MCF 10A (cell line): ENCODE results near the gene DMKN. TPM values are rescaled to one million over a fixed set of nuclear protein-coding genes. Genes with fewer than 3 reads are reported as not detected.

Experiments
- BruUV-seq: library from RNA; stranded (reverse); fragments of 400-500 nt; replicated peaks from 2 replicates; lab custom pipeline; 2021; lab: Mats Ljungman, UMichigan
- CTCF ChIA-PET: fragments of 300-600 bp; sonication (Branson Sonifier 250); formaldehyde crosslinking; extraction: SDS; loops from one replicate; lab custom pipeline; 2021; ENCODE audit warnings: antibody characterized with exemption, inconsistent platforms; lab: Yijun Ruan, JAX
- POLR2A ChIA-PET: fragments of 300-600, 350-650 bp; sonication (Branson Sonifier 250); formaldehyde crosslinking; extraction: SDS; loops from one replicate; lab custom pipeline; 2020; ENCODE audit warnings: antibody characterized with exemption, inconsistent platforms; lab: Yijun Ruan, JAX
- DNase-seq: peaks from one replicate; pipeline ENCODE4 v3.0.0-alpha.2; 2018; ENCODE audit not compliant: unreplicated experiment
- H3K27ac Mint-ChIP-seq: one replicate; pipeline ENCODE4 v1.8.0; 2022; ENCODE audit warnings: mild to moderate bottlenecking, low read depth, mixed read lengths; ENCODE audit not compliant: unreplicated experiment
- H3K27me3 Mint-ChIP-seq: one replicate; pipeline ENCODE4 v1.8.0; 2022; ENCODE audit warnings: mixed read lengths; ENCODE audit not compliant: insufficient read depth, unreplicated experiment
- H3K36me3 Mint-ChIP-seq: one replicate; pipeline ENCODE4 v1.8.0; 2022; ENCODE audit warnings: mild to moderate bottlenecking, moderate library complexity, mixed read lengths; ENCODE audit not compliant: insufficient read depth, unreplicated experiment
- H3K4me1 Mint-ChIP-seq: one replicate; pipeline ENCODE4 v1.8.0; 2022; ENCODE audit warnings: mixed read lengths; ENCODE audit not compliant: insufficient read depth, unreplicated experiment
- H3K4me3 Mint-ChIP-seq: one replicate; pipeline ENCODE4 v1.8.0; 2022; ENCODE audit warnings: mild to moderate bottlenecking, moderate library complexity, mixed read lengths; ENCODE audit not compliant: unreplicated experiment
- H3K9me3 Mint-ChIP-seq: one replicate; pipeline ENCODE4 v1.8.0; 2022; ENCODE audit warnings: mixed read lengths; ENCODE audit not compliant: unreplicated experiment
- intact Hi-C: fragments of 100-400 bp; cut with micrococcal nuclease; formaldehyde crosslinking; loops from 2 replicates; pipeline ENCODE4 v1.14.1; 2022
- total RNA-seq: library from RNA; stranded (reverse); gene quantifications from 2 replicates; pipeline ENCODE4 v1.2.3, GENCODE V29; 2022
- TF ChIP-seq, protein P1 (sequence below): fragments of 200-600 bp; IDR thresholded peaks from one replicate; pipeline ENCODE4 v1.8.0; 2022; ENCODE audit warnings: antibody characterized with exemption, mild to moderate bottlenecking; ENCODE audit not compliant: unreplicated experiment

DMKN gene
- total RNA-seq, 1 experiment from 2014 or later: 90.7 TPM

DNA sequence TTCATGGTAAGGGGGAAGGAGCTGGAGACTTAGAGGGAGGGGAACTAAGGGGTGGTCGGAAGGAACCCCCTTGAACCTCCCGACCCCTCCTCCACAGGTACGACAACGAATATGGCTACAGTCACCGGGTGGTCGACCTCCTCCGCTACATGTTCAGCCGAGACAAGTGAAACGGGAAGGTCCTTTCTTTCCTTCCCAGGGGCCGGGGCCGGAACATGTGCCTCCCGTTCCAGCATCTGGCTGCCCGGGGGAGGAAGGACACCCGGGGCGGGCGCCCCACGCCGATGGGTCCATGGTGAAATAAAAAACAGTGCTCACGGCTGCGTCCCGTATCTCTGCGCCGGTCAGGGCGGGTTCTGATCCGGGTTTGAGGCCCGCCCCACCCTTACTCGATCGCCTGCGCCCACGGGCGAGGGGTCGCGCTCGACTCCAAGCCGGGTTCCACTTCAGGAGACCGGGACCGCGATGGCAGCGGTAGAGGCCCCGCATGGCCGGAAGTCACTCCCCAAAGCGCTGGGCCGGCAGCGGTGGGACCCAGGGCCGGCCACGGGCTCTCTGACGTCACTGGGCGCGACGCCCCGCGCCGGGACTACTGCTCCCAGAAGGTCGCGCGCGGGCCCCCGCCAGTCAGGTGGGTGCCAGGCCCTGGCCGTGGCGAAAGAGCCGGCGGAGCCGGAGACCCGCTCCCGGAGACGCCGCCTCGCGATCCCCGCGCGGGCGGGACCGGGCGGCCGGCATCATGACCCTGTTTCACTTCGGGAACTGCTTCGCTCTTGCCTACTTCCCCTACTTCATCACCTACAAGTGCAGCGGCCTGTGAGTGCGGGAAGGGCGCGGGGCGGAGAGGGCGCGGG, 31.8 kb upstream of the DMKN start, which contains the start of gene TMEM147:
Gene TMEM147, plus strand, starts transcription at position 626 of the 854 bp plus-strand sequence. Its CDS starts 114 bp downstream, at position 740.
- BruUV-seq: TSS peak; percentile 75

DNA sequence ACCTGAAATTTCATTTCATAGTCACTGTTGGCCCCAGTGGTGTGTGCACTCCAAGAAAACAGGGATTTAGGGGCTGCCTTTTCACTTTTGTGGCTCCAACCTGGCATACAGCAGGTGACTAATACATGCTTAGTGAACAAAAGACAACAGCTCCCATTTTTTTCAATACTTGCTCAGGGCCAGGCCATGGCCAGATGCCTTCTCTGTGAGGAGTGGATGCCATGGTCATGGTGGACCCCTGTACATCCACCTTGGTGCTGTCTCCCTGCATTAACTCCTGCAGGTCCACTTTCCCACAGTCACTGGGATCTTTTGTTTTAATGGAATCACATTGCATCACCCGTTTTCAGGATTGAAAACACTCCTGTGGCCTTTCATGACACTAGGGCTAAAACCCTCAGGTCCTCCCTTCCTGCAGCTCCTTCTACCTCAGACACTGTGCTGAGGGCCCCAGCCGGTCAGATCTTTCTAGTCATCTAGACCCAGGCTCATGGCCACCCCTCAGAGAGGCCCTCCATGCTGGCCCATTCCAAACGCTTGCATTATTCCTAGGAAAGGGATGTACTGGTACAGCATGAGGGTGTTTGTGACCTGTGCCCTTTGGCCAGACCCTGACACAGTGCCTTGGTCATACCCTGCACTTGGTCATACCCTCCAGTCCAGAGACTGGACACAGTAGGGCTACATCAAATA, 30.8 kb upstream of the DMKN start:
- Mint-ChIP-seq H3K27me3 (no peaks in the 10 kb centered on the region), H3K4me3 (peak overlapping the region; percentile 89), H3K9me3 (no peaks in the 10 kb centered on the region), H3K36me3 (peaks cover 9% of the 10 kb centered on the region), H3K27ac (peak overlapping the region; percentile 92), H3K4me1 (peaks cover 31% of the 10 kb centered on the region)
- ChIA-PET CTCF (interaction anchor here (0.5 kb wide), 1 partner anchor 149 kb away, joined by 4 read pairs; no protein-coding TSS in a partner anchor), POLR2A (interaction anchor here (0.5 to 1.3 kb wide), 9 partner anchors 8 to 174 kb away, joined by 3 to 5 read pairs (median 4); no protein-coding TSS in a partner anchor)
- TF ChIP-seq, protein P1, sequence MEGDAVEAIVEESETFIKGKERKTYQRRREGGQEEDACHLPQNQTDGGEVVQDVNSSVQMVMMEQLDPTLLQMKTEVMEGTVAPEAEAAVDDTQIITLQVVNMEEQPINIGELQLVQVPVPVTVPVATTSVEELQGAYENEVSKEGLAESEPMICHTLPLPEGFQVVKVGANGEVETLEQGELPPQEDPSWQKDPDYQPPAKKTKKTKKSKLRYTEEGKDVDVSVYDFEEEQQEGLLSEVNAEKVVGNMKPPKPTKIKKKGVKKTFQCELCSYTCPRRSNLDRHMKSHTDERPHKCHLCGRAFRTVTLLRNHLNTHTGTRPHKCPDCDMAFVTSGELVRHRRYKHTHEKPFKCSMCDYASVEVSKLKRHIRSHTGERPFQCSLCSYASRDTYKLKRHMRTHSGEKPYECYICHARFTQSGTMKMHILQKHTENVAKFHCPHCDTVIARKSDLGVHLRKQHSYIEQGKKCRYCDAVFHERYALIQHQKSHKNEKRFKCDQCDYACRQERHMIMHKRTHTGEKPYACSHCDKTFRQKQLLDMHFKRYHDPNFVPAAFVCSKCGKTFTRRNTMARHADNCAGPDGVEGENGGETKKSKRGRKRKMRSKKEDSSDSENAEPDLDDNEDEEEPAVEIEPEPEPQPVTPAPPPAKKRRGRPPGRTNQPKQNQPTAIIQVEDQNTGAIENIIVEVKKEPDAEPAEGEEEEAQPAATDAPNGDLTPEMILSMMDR: no peak
- BruUV-seq: no TSS peak
- intact Hi-C loops: loop anchor here (2.0 kb wide), 1 partner anchor 25 kb away; no protein-coding TSS in a partner anchor
- DNase-seq: no peak

More for the DNA sequence above, 31.8 kb upstream of the DMKN start, which contains the start of gene TMEM147:
- H3K27me3 Mint-ChIP-seq: no peaks in the 10 kb centered on the region
- ChIA-PET POLR2A (interaction anchor here (0.6 to 1.3 kb wide), 5 partner anchors 15 to 173 kb away, joined by 3 to 5 read pairs (median 4); no protein-coding TSS in a partner anchor), CTCF (no interaction called here)
- peaks cover 34% of the 10 kb centered on the region for H3K4me1 Mint-ChIP-seq
- TF ChIP-seq, protein P1: no peak
- H3K4me3 Mint-ChIP-seq: peak within 1 kb of the TSS; percentile 89
- H3K36me3 Mint-ChIP-seq: peaks cover 9% of the 10 kb centered on the region
- H3K9me3 Mint-ChIP-seq: no peaks in the 10 kb centered on the region
- intact Hi-C loops: loop anchor here (1.0 to 5.0 kb wide), 3 partner anchors 26 to 82 kb away; partner anchors contain the start of gene RBM42
- DNase-seq: peak; percentile 90
- peak within 1 kb of the TSS; percentile 92 for H3K27ac Mint-ChIP-seq

DNA sequence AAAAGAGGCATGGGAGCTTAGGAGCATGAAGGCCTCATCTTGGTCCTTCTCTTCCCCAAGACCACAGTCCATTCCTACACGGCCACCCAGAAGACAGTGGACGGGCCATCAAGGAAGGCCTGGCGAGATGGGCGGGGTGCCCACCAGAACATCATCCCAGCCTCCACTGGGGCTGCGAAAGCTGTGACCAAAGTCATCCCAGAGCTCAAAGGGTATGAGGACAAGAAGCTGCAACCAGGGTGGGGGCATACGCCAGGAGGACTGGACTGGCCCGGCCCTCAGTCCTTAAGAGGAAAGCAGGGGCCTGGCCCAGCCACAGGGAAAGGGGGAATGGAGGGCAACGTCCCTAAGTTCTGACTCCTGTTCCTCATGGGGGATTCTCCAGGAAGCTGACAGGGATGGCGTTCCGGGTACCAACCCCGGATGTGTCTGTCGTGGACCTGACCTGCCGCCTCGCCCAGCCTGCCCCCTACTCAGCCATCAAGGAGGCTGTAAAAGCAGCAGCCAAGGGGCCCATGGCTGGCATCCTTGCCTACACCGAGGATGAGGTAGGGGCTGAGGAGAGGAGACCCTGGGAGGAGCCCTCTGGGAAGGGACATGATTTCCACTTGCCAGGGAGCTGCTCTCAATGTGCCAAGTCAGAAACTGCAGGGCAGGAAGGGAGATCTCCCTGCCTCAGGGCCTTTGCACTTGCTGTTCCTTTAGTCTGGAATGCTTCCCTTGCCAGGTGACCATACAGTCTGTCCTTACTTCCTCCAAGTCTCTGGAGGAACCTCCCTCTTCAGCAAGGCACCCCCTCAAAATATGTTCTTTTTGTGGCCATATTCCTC, 30.0 kb upstream of the DMKN start:
- Mint-ChIP-seq H3K9me3 (no peaks in the 10 kb centered on the region), H3K27me3 (no peaks in the 10 kb centered on the region), H3K36me3 (peaks cover 9% of the 10 kb centered on the region), H3K4me1 (peaks cover 23% of the 10 kb centered on the region), H3K4me3 (no peak overlapping the region), H3K27ac (no peak overlapping the region)
- TF ChIP-seq, protein P1: no peak
- BruUV-seq: no TSS peak
- no peak for DNase-seq
- intact Hi-C loops: loop anchor here (2.0 kb wide), 1 partner anchor 25 kb away; no protein-coding TSS in a partner anchor
- ChIA-PET POLR2A (interaction anchor here (0.8 to 1.3 kb wide), 3 partner anchors 8 to 33 kb away, joined by 3 to 5 read pairs (median 4); no protein-coding TSS in a partner anchor), CTCF (interaction anchor here (0.5 kb wide), 1 partner anchor 150 kb away, joined by 4 read pairs; no protein-coding TSS in a partner anchor)
